ENCODE results near the gene CACNA1C.

The CACNA1C gene

GRCh38 chr12:2260441-2260840 lies 207.7 kb downstream of the CACNA1C start:
- no peak for DNase-seq

GRCh38 chr12:2261708-2262107 lies 208.9 kb downstream of the CACNA1C start:
- no peak for DNase-seq

DNA sequence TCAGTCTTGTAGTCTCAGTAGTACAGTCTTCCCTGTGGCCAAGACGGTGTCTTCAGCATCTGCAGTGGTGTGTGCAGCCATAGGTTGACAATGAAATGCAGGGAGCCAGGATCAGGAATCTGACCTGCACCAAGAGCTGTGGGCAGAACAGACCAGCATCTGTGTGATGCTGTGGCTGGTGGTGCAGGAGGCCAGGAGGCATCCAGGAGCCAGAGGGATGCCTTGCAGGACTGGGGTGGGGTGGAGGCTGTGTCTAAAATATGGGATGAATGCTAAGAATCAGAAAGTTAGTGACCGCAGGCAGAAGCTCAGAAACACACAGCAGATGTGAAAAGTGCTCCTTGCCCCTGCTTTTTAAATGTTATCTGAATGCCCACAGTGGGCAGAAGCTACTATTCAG lies 209.7 kb downstream of the CACNA1C start:
- no peak for DNase-seq

GRCh38 chr12:2263901-2264300 lies 211.1 kb downstream of the CACNA1C start:
- DNase-seq = no peak

- DNase-seq = no peak
Measured at GRCh38 chr12:2264651-2265232, 212.0 kb downstream of the CACNA1C start.

DNA sequence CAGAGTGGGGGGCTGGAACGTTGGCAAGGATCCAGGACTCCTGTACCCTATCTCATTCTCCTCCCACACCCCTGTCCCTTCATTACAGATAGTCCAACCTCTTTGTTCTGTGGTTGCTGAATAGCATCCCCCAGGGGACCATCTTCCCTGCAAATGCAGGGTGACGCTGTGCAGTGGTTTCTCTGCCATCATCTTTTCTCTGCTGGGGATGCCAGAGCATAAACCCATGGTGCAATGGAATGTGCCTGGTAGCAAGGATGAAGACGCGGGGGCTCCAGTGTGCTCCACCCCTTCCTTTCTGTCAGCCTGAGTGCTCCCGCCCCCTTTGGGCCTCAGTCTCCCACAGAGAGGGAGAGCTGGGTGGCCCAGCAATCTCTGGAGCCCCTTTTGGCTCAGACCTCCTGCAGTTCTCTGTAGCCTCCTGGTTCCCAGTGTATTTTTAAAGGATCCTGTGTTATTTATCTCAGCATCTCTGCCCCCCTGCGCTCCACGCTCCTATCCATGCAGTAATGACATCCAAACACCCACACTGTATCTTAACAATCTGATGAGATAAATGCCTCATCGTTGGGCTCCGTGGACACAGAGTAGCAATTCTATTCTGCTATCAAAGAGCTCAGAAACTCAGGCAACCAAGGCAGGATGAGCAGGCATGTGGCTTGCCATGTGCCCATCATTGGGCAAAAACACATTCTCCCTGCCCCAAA lies 212.8 kb downstream of the CACNA1C start:
- DNase-seq = no peak

DNA sequence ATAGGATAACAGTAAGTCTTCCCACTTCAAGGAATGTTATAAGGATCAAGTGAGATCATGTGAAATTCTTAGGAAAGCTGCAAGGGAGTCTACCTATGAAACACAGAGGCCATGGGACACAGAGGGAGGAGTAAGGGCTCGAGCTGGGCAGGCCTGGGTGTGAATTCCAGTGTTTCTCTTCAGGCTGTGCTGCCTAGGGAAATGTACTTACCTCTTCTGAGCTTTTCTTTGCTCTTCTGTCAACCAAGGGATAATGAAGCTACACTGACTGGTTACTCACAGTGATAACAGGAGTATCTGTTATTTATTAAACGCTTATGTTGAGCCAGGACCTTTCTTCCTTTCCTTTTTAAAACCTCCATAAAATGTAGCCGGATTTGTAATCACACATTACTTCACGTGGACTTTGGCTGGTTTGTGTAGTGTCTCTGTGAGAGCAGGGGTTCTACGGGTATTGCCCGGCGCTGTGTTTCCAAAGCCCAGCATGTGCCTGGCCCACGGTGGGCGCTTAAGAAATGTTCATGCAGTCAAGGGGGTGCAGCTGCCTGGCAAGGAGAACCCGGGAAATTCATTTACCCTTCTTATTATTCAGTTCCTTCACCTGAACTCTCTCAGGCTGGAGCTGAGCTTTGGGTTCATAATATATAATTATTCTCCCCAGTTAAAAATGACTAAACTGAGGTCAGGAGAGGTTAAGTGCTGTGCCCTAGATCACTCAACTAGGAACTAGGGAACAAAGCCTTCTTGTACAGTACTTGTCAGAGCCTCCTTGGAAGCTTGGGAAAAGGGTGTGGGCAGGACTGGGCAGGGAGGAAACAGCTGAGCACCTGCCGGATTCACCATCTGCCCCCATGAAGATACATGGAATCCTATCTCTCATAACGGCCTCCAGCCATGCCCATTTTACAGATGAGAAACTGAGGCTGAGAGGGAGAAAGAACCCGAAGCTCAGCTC lies 214.2 kb downstream of the CACNA1C start:
- DNase-seq = no peak

DNA sequence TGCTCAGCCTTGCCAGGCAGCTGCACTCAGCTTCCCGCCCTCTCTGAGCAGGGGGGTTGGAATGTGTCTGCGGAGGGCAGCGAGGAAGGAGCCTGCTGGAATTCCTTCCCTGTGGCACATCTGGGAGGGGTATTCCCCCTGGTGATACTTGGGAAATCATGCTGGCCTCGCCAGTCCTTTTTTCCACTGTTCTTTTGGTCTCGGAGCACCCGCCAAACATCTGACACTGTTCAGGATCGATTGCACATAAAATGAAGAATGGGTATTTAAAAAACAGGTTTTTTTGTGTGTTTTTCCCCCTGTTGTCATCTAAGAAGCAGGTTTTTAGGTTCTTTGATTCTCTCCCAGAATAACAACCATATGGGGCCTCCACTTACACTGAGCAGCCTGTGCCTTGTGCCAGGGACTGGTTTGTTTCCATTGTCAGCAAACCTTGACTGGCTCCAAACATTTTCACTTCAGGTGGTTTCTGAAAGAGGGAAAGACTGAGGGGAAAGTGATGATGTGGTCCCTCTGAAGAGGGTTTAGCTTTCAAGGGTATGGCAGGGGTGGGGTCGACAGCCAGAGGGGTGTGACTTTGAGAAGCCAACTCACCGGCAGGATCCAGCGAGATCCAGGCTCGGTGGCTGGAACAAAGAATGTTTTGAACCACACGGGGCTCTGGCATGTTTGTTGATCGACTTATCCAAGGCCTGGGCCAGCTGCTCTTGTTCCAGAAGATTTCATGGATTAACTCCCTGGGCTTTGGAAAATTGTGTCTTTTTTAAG lies 215.1 kb downstream of the CACNA1C start:
- DNase-seq = no peak

- no peak for DNase-seq
Measured at GRCh38 chr12:2268471-2269286, 215.9 kb downstream of the CACNA1C start.

- no peak for DNase-seq
Measured at GRCh38 chr12:2270846-2271245, 218.1 kb downstream of the CACNA1C start.

- DNase-seq = no peak
Measured at GRCh38 chr12:2271961-2272360, 219.2 kb downstream of the CACNA1C start.

DNA sequence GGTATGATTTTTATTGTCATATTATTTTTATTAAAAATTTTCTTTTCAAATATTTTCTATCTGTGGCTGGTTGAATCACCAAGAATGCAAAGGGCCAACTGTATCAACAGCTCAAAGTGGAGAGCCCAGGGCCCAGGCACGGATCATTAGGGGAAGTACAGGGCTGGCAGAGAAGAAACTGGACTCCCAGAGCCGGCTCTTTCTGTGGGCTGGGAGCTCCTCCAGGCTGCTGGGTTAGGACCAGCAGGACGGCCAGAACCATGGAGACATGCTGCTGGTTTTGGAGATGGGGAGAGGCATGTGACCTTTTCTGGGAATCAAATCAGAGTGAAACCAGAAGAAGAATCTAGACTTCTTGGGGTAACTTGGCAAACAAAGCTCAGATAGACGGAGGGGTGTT lies 220.5 kb downstream of the CACNA1C start:
- no peak for DNase-seq

GRCh38 chr12:2273751-2274150 lies 221.0 kb downstream of the CACNA1C start:
- DNase-seq = no peak

GRCh38 chr12:2274733-2275132 lies 221.9 kb downstream of the CACNA1C start:
- no peak for DNase-seq

- no peak for DNase-seq
Measured at GRCh38 chr12:2276288-2277033, 223.7 kb downstream of the CACNA1C start.

DNA sequence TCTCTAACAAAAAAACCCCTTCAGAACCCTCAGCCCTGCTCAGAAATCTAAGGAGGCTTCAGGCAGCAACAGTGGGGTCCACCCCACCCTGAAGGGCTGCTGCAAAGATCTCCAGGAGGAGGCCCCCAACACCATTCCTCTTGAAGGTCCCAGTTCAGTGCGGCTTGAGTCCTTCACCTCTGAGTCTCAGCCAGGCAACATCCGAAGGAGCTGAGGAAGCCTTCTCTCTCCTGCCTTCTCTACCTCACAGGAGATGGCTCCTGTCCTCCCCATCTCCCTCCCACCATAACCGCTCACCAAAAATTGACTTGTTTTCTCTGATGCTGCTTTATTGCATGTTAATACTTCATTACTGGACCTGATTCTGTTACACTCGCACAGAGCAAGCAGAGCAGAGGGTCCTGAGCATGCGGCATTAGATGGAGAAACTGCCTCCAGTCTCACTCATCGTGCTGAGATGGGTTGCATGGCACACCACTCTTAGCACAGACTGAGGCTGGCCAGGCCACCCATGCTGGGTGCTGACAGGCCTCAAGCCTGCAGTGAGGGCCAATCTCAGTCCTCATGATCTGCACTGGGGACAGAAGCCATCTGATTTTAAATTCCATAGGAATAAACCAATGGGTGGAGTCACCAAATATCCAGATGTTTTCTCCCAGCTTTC lies 224.8 kb downstream of the CACNA1C start:
- DNase-seq = no peak

- no peak for DNase-seq
Measured at GRCh38 chr12:2281446-2281845, 228.7 kb downstream of the CACNA1C start.

GRCh38 chr12:2282318-2282717 lies 229.5 kb downstream of the CACNA1C start:
- no peak for DNase-seq

DNA sequence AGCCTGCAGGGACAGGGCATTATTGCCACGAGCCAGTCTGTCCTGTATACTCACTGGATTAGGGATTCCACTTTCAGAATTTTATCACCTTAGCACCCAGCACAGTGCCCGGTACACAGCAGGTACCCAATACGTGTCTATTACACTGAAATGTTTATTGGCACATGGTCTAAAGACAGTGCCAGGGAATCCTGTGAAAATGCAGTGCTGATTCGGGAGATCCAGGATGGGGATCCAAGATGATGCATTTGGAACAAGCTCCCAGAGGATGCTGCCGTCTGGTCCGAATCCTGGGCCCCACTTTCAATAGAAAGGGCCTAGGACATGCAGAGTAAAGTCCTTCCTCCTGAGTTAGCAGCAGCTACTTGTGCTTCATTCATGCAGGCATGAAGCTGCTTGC lies 230.7 kb downstream of the CACNA1C start:
- DNase-seq = no peak

- no peak for DNase-seq
Measured at GRCh38 chr12:2283916-2284315, 231.1 kb downstream of the CACNA1C start.

DNA sequence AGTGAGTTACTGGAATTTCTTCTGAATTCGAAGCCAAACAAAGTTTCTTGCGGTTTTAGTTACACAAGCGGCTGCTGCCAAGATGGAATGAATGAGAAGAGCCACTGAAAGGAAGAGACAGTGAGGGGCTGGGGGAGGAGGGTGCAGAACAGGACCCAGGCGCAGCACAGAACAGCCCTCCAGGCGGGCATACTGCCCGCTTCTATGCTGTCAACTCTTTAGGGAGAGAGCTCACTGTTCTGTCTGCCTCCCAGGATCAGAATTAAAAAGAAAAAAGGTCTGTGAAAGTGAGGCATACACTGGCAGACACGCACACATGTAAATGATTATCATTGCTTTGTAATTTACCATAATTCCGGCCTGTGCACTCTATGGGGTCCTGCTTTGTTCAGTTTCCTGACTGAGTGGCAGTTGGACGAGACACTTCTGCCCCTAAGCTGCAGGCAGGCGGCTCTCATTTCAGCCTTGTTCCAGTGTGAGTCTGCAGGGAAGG lies 231.6 kb downstream of the CACNA1C start:
- DNase-seq = peak; percentile 82 to 87
